ENCODE results near the gene SUDS3.
"Not testable (repeated sequence)": the region's sequence is repeated elsewhere in the genome, so short reads cannot be mapped to it uniquely, and the experiment has no call there.

SUDS3 gene

GRCh38 chr12:118344829-118345228, 31.5 kb upstream of the SUDS3 start:
- no peaks in the 10 kb centered on the region for H3K27me3 Mint-ChIP-seq (ENCODE audit: low read depth)
- H3K4me1 Mint-ChIP-seq: no peaks in the 10 kb centered on the region
- no peaks in the 10 kb centered on the region for H3K9me3 Mint-ChIP-seq
- no peaks in the 10 kb centered on the region for H3K36me3 Mint-ChIP-seq (ENCODE audit: low read depth)
- no peak for TF ChIP-seq CTCF (IDR thresholded peaks at IDR 0.05; ENCODE audit: unreplicated experiment in 3 of 3)
- H3K4me3 Mint-ChIP-seq: peak overlapping the region in 1 of 3 experiments; percentile 47
- peak overlapping the region in 1 of 3 experiments; percentile 74 for H3K27ac Mint-ChIP-seq

DNA sequence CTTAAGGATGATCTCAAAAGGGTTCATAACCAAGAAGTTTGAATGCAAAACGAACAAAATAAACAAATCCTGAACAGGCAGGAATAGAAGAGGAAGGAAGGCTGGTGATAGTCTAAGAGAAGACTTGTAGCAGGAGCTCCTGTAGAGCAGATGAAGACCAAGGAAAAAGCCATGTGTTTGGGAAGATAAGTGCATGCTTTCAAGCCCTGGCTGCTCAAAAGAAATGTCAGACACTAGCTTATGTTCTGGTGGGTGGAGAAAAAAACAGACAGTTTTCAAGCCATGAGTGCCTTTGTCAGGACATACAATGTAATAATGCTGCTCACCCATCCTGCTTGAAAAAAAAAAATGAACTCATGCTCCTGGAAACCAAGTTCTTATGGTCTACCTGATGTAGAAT, 31.0 kb upstream of the SUDS3 start:
- H3K4me1 Mint-ChIP-seq: no peaks in the 10 kb centered on the region

DNA sequence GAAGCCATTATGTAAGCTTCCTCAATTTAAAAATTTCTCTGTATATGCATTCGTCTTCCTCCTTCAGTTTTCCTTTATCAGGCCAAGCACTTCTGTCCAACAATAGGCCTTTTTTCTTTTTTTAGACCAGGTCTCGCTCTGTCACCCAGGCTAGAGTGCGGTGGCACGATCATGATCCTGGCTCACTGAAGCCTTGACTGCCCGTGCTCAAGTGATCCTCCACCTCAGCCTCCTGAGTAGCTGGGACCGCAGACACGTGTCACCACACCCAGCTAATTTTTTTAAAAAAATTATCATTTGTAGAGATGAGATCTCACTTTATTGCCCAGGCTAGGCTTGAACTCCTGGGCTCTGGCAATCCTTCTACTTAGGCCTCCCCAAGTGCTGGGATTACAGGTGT, 29.5 kb upstream of the SUDS3 start:
- Mint-ChIP-seq H3K27me3 (ENCODE audit: low read depth) (no peaks in the 10 kb centered on the region), H3K9me3 (no peaks in the 10 kb centered on the region), H3K36me3 (ENCODE audit: low read depth) (no peaks in the 10 kb centered on the region), H3K4me3 (no peak overlapping the region), H3K27ac (no peak overlapping the region), H3K4me1 (no peaks in the 10 kb centered on the region)
- TF ChIP-seq CTCF (IDR thresholded peaks at IDR 0.05; ENCODE audit: unreplicated experiment in 3 of 3): no peak

More for the DNA sequence above, 31.0 kb upstream of the SUDS3 start:
- H3K9me3 Mint-ChIP-seq: no peaks in the 10 kb centered on the region
- H3K36me3 Mint-ChIP-seq (ENCODE audit: low read depth): no peaks in the 10 kb centered on the region
- H3K27ac Mint-ChIP-seq: peak overlapping the region in 1 of 3 experiments; percentile 74
- TF ChIP-seq CTCF (IDR thresholded peaks at IDR 0.05; ENCODE audit: unreplicated experiment in 3 of 3): no peak
- no peaks in the 10 kb centered on the region for H3K27me3 Mint-ChIP-seq (ENCODE audit: low read depth)
- H3K4me3 Mint-ChIP-seq: no peak overlapping the region

DNA sequence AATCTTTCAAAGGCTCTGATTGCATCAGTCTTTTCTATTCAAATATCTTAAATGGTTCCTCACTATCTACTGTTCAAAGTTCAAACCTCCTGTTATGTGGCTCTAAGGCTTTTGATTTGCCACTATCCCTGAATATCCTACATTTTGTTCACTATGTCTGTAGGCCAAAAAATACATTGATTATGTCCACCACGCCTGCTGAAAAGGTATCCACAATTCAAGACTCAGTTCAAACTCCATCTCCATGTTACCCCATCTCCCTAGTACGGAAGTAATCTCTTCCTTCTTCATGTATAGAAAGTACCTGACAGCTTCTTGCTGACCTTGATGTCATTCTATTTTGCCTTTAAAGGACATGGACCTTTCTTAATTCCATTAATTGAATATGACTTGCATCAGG, 28.4 kb upstream of the SUDS3 start:
- TF ChIP-seq CTCF (IDR thresholded peaks at IDR 0.05; ENCODE audit: unreplicated experiment in 3 of 3): no peak
- Mint-ChIP-seq H3K36me3 (ENCODE audit: low read depth) (no peaks in the 10 kb centered on the region), H3K27ac (peak overlapping the region in 1 of 3 experiments; percentile 20), H3K27me3 (ENCODE audit: low read depth) (no peaks in the 10 kb centered on the region), H3K4me1 (no peaks in the 10 kb centered on the region), H3K9me3 (no peaks in the 10 kb centered on the region), H3K4me3 (no peak overlapping the region)

DNA sequence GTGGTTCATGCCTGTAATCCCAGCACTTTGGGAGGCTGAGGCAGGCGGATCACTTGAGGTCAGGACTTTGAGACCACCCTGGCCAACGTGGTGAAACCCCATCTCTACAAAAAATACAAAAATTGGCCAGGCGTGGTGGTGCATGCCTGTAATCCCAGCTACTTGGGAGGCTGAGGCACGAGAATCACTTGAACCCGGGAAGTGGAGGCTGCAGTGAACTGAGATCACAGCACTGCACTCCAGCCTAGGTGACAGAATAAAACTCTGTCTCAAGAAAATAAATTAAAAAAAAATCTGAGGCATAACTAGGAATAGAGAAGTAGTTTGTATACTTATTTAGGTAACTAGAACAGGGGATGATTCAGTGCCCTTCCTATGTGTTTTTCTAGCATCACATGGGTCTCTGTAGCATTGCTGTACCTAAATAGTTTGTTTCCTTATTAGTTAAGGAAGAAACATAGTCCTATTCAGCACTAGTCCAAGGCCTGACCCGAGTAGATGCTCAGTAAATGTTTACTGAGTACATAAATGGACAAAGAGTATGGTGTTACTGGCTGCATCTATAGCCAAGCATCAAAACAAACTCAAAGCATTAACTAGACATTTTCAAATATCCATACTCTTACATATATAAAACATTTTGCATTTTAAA, 25.3 kb upstream of the SUDS3 start:
- Mint-ChIP-seq H3K4me1 (no peaks in the 10 kb centered on the region), H3K27ac (no peak overlapping the region), H3K4me3 (no peak overlapping the region), H3K36me3 (ENCODE audit: low read depth) (no peaks in the 10 kb centered on the region), H3K27me3 (ENCODE audit: low read depth) (no peaks in the 10 kb centered on the region), H3K9me3 (peaks cover 4% of the 10 kb centered on the region)
- no peak for TF ChIP-seq CTCF (IDR thresholded peaks at IDR 0.05; ENCODE audit: unreplicated experiment in 3 of 3)

DNA sequence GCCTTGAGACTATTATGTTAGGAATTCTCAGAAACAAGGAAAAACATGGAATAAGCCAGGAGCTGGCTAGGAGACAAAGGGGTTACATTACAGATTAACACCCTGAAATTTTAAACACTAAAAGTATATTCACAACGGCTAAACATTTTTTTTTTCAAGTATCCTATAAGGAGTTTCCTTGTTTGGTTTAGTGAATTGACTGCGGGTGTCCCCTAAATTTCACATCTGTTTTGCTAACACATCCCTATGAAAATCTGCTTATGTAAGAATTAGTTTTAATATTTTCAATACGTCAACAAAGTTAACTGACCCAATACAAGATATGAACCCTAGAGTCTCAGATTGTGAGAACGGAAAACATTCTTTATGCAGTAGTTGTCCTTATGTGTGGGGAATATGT, 22.6 kb upstream of the SUDS3 start:
- Mint-ChIP-seq H3K4me3 (no peak overlapping the region), H3K36me3 (ENCODE audit: low read depth) (no peaks in the 10 kb centered on the region), H3K27ac (no peak overlapping the region), H3K9me3 (peaks cover 4% of the 10 kb centered on the region), H3K4me1 (peaks cover 14% of the 10 kb centered on the region), H3K27me3 (ENCODE audit: low read depth) (no peaks in the 10 kb centered on the region)
- TF ChIP-seq CTCF (IDR thresholded peaks at IDR 0.05; ENCODE audit: unreplicated experiment in 3 of 3): no peak

- H3K27me3 Mint-ChIP-seq (ENCODE audit: low read depth); H3K27ac Mint-ChIP-seq; H3K9me3 Mint-ChIP-seq; H3K4me3 Mint-ChIP-seq; H3K36me3 Mint-ChIP-seq (ENCODE audit: low read depth): not testable (repeated sequence)
- peaks cover 14% of the 10 kb centered on the region for H3K4me1 Mint-ChIP-seq
Measured at GRCh38 chr12:118354503-118354902, 21.9 kb upstream of the SUDS3 start.

Measured in nephron (organoid).